HepG2 (cell line): ENCODE results near the gene RNASE9.

Experiments used
- ELF3 ChIP-seq: IDR thresholded peaks from 2 replicates; pipeline ENCODE4 v1.6.1; 2016; ENCODE audit warnings: missing genetic modification reagents, missing compliant biosample characterization
- MAX ChIP-seq: IDR thresholded peaks from 2 replicates; pipeline ENCODE4 v1.6.1; 2012; ENCODE audit warnings: inconsistent platforms
- MZF1 ChIP-seq: sonication (generic); formaldehyde crosslinking; IDR thresholded peaks from 2 replicates; pipeline ENCODE4 v1.8.1; 2023; ENCODE audit warnings: mild to moderate bottlenecking, missing genetic modification reagents, borderline replicate concordance
- STAT6 ChIP-seq: sonication (generic); formaldehyde crosslinking; IDR thresholded peaks from 2 replicates; pipeline ENCODE4 v1.4.0; 2020; ENCODE audit warnings: missing genetic modification reagents, mild to moderate bottlenecking, borderline replicate concordance
- ZFX ChIP-seq: sonication (generic); formaldehyde crosslinking; IDR thresholded peaks from 2 replicates; pipeline ENCODE4 v1.4.0; 2020; ENCODE audit warnings: mild to moderate bottlenecking, low read depth, missing genetic modification reagents, moderate library complexity

GRCh38 chr14:20539906-20540305 lies 20.9 kb downstream of the RNASE9 start:
- TF ChIP-seq ZFX (CRISPR knock-in tag) (no peak), STAT6 (no peak), ELF3 (CRISPR knock-in tag) (no peak), MAX (no peak), MZF1 (CRISPR knock-in tag) (no peak)
